ENCODE measurements around the gene UBAP1L.
"Not testable (repeated sequence)": the region's sequence is repeated elsewhere in the genome, so short reads cannot be mapped to it uniquely, and the experiment has no call there.

UBAP1L gene

DNA sequence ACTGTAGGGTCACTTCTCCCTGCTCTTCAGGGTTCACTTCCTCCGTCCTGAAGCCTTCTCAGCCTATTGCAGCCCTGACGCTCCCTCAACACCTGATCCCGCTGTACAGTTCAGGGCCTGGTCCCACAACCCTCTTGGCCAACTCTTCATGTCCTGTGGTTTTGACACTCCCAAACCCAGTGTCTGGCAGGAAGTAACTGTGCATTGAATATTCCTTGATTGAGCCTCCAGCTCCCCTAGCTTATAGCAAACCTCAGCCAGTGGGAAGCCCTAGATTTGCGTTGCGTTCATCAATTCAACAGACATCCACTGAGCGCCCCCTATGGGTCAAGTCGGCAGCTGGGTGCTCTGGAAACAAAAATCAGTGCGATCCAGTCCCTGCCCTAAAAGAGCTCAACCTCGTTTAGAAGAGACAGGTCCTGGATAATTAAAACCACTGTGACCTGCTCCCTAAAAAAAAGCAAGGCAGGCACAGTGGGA lies 13.5 kb downstream of the UBAP1L start:
- Histone ChIP-seq H3K79me1 (replicated peaks; ENCODE audit: low read length, poor library complexity, severe bottlenecking) (no peaks in the 10 kb centered on the region), H3K27ac (ENCODE audit: low read length, poor library complexity, severe bottlenecking) (no peak overlapping the region), H3K9me3 (ENCODE audit: control insufficient read depth, low read length) (no peaks in the 10 kb centered on the region), H3K36me3 (ENCODE audit: control insufficient read depth in 1 of 2, insufficient read depth in 2 of 2, low read depth in 1 of 2, low read length in 2 of 2) (peaks cover 52 to 84% of the 10 kb centered on the region in 2 experiments), H4K8ac (ENCODE audit: low read length) (peak overlapping the region; percentile 80), H3K4me1 (ENCODE audit: control insufficient read depth, insufficient read depth, low read depth, low read length) (peaks cover 15% of the 10 kb centered on the region), H3K4me3 (ENCODE audit: insufficient read depth in 1 of 2, low read depth in 1 of 2, low read length in 2 of 2) (no peak overlapping the region), H2AK5ac (ENCODE audit: low read length, severe bottlenecking) (no peak overlapping the region), H3K14ac (ENCODE audit: low read length in 2 of 2) (no peak overlapping the region), H2BK5ac (ENCODE audit: low read depth, low read length, poor library complexity, severe bottlenecking) (no peak overlapping the region), H3K18ac (ENCODE audit: low read depth in 1 of 2, low read length in 2 of 2) (peak overlapping the region in 1 of 2 experiments; percentile 13), H2BK12ac (ENCODE audit: low read length in 2 of 2) (no peak overlapping the region), H2BK120ac (ENCODE audit: low read depth, low read length) (no peak overlapping the region), H3K4me2 (ENCODE audit: low read length, poor library complexity, severe bottlenecking) (peak overlapping the region; percentile 42), H3K4ac (ENCODE audit: low read depth in 1 of 2, low read length in 2 of 2) (no peak overlapping the region), H2AFZ (ENCODE audit: low read depth, low read length) (no peak overlapping the region), H3K23ac (ENCODE audit: low read length in 2 of 2) (no peak overlapping the region), H2BK15ac (ENCODE audit: low read depth, poor library complexity, severe bottlenecking) (no peak overlapping the region), H3K9ac (ENCODE audit: low read length) (no peak overlapping the region), H4K91ac (ENCODE audit: low read length) (no peak overlapping the region), H3K27me3 (ENCODE audit: control insufficient read depth in 1 of 2, insufficient read depth in 1 of 2, low read length in 2 of 2) (no peaks in the 10 kb centered on the region)
- peak; percentile 70 for DNase-seq
- WGBS = 42% methylated on average over 9 of the region's 9 CpGs

DNA sequence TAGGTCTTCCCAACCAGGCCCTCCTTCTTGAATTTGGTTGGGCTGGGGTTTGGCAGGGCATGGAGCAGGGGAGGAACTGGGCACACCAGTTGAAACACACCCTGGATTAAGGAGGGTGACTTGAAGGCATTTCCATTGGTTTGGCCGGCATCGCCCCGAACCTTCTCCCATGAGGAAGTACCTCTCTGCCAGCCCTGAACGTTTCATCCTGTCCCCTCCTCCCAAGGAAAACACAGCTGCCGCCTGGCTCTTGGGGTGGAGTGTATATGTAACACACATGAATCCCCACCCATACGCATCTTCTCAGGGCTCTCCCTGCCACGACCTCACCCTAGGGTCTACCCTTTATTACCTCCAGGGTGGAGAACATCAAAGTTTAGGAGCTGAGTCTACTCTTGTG lies 14.6 kb downstream of the UBAP1L start:
- DNase-seq = no peak
- H3K27ac ChIP-seq (ENCODE audit: low read length, poor library complexity, severe bottlenecking) = no peak overlapping the region
- no peaks in the 10 kb centered on the region for H3K79me1 ChIP-seq (replicated peaks; ENCODE audit: low read length, poor library complexity, severe bottlenecking)
- H3K18ac ChIP-seq (ENCODE audit: low read depth in 1 of 2, low read length in 2 of 2) = no peak overlapping the region
- H3K4me2 ChIP-seq (ENCODE audit: low read length, poor library complexity, severe bottlenecking) = no peak overlapping the region
- H3K36me3 ChIP-seq (ENCODE audit: control insufficient read depth in 1 of 2, insufficient read depth in 2 of 2, low read depth in 1 of 2, low read length in 2 of 2) = peaks cover 44 to 76% of the 10 kb centered on the region in 2 experiments
- no peak overlapping the region for H2AFZ ChIP-seq (ENCODE audit: low read depth, low read length)
- no peak overlapping the region for H4K8ac ChIP-seq (ENCODE audit: low read length)
- no peak overlapping the region for H2BK120ac ChIP-seq (ENCODE audit: low read depth, low read length)
- no peak overlapping the region for H2BK5ac ChIP-seq (ENCODE audit: low read depth, low read length, poor library complexity, severe bottlenecking)
- H4K91ac ChIP-seq (ENCODE audit: low read length) = no peak overlapping the region
- H2BK15ac ChIP-seq (ENCODE audit: low read depth, poor library complexity, severe bottlenecking) = no peak overlapping the region
- H3K9ac ChIP-seq (ENCODE audit: low read length) = no peak overlapping the region
- H3K4me3 ChIP-seq (ENCODE audit: insufficient read depth in 1 of 2, low read depth in 1 of 2, low read length in 2 of 2) = no peak overlapping the region
- WGBS = 88% methylated on average over 7 of the region's 7 CpGs
- H3K9me3 ChIP-seq (ENCODE audit: control insufficient read depth, low read length) = no peaks in the 10 kb centered on the region
- no peak overlapping the region for H3K23ac ChIP-seq (ENCODE audit: low read length in 2 of 2)
- no peak overlapping the region for H3K14ac ChIP-seq (ENCODE audit: low read length in 2 of 2)
- H2BK12ac ChIP-seq (ENCODE audit: low read length in 2 of 2) = no peak overlapping the region
- H3K27me3 ChIP-seq (ENCODE audit: control insufficient read depth in 1 of 2, insufficient read depth in 1 of 2, low read length in 2 of 2) = no peaks in the 10 kb centered on the region
- peaks cover 22% of the 10 kb centered on the region for H3K4me1 ChIP-seq (ENCODE audit: control insufficient read depth, insufficient read depth, low read depth, low read length)
- H2AK5ac ChIP-seq (ENCODE audit: low read length, severe bottlenecking) = no peak overlapping the region
- no peak overlapping the region for H3K4ac ChIP-seq (ENCODE audit: low read depth in 1 of 2, low read length in 2 of 2)

- H4K8ac ChIP-seq (ENCODE audit: low read length); H3K23ac ChIP-seq (ENCODE audit: low read length in 2 of 2); H3K4ac ChIP-seq (ENCODE audit: low read depth in 1 of 2, low read length in 2 of 2); H3K79me1 ChIP-seq (replicated peaks; ENCODE audit: low read length, poor library complexity, severe bottlenecking); DNase-seq; H2BK12ac ChIP-seq (ENCODE audit: low read length in 2 of 2); H4K91ac ChIP-seq (ENCODE audit: low read length); H3K27me3 ChIP-seq (ENCODE audit: control insufficient read depth in 1 of 2, insufficient read depth in 1 of 2, low read length in 2 of 2); H2AFZ ChIP-seq (ENCODE audit: low read depth, low read length); H2BK15ac ChIP-seq (ENCODE audit: low read depth, poor library complexity, severe bottlenecking); H3K18ac ChIP-seq (ENCODE audit: low read depth in 1 of 2, low read length in 2 of 2); H2BK5ac ChIP-seq (ENCODE audit: low read depth, low read length, poor library complexity, severe bottlenecking); H2BK120ac ChIP-seq (ENCODE audit: low read depth, low read length); H3K14ac ChIP-seq (ENCODE audit: low read length in 2 of 2); H2AK5ac ChIP-seq (ENCODE audit: low read length, severe bottlenecking); H3K27ac ChIP-seq (ENCODE audit: low read length, poor library complexity, severe bottlenecking); H3K9ac ChIP-seq (ENCODE audit: low read length); H3K4me2 ChIP-seq (ENCODE audit: low read length, poor library complexity, severe bottlenecking); H3K4me3 ChIP-seq (ENCODE audit: insufficient read depth in 1 of 2, low read depth in 1 of 2, low read length in 2 of 2); H3K9me3 ChIP-seq (ENCODE audit: control insufficient read depth, low read length): not testable (repeated sequence)
- WGBS = 99% methylated on average over 7 of the region's 10 CpGs
- H3K4me1 ChIP-seq (ENCODE audit: control insufficient read depth, insufficient read depth, low read depth, low read length) = peaks cover 24% of the 10 kb centered on the region
- peaks cover 41 to 70% of the 10 kb centered on the region in 2 experiments for H3K36me3 ChIP-seq (ENCODE audit: control insufficient read depth in 1 of 2, insufficient read depth in 2 of 2, low read depth in 1 of 2, low read length in 2 of 2)
Measured at GRCh38 chr15:65099801-65100200, 15.2 kb downstream of the UBAP1L start.

- H2BK12ac ChIP-seq (ENCODE audit: low read length in 2 of 2) = no peak overlapping the region
- no peak overlapping the region for H3K4me3 ChIP-seq (ENCODE audit: insufficient read depth in 1 of 2, low read depth in 1 of 2, low read length in 2 of 2)
- no peak overlapping the region for H2AFZ ChIP-seq (ENCODE audit: low read depth, low read length)
- no peaks in the 10 kb centered on the region for H3K79me1 ChIP-seq (replicated peaks; ENCODE audit: low read length, poor library complexity, severe bottlenecking)
- H3K4ac ChIP-seq (ENCODE audit: low read depth in 1 of 2, low read length in 2 of 2) = no peak overlapping the region
- no peak overlapping the region for H2BK120ac ChIP-seq (ENCODE audit: low read depth, low read length)
- H3K4me2 ChIP-seq (ENCODE audit: low read length, poor library complexity, severe bottlenecking) = no peak overlapping the region
- no peak for DNase-seq
- H4K91ac ChIP-seq (ENCODE audit: low read length) = no peak overlapping the region
- H2BK15ac ChIP-seq (ENCODE audit: low read depth, poor library complexity, severe bottlenecking) = no peak overlapping the region
- no peaks in the 10 kb centered on the region for H3K27me3 ChIP-seq (ENCODE audit: control insufficient read depth in 1 of 2, insufficient read depth in 1 of 2, low read length in 2 of 2)
- H3K36me3 ChIP-seq (ENCODE audit: control insufficient read depth in 1 of 2, insufficient read depth in 2 of 2, low read depth in 1 of 2, low read length in 2 of 2) = peaks cover 46 to 66% of the 10 kb centered on the region in 2 experiments
- H2BK5ac ChIP-seq (ENCODE audit: low read depth, low read length, poor library complexity, severe bottlenecking) = no peak overlapping the region
- no peak overlapping the region for H3K9ac ChIP-seq (ENCODE audit: low read length)
- no peak overlapping the region for H3K23ac ChIP-seq (ENCODE audit: low read length in 2 of 2)
- H3K4me1 ChIP-seq (ENCODE audit: control insufficient read depth, insufficient read depth, low read depth, low read length) = peaks cover 26% of the 10 kb centered on the region
- no peaks in the 10 kb centered on the region for H3K9me3 ChIP-seq (ENCODE audit: control insufficient read depth, low read length)
- H3K27ac ChIP-seq (ENCODE audit: low read length, poor library complexity, severe bottlenecking) = no peak overlapping the region
- H4K8ac ChIP-seq (ENCODE audit: low read length) = no peak overlapping the region
- H3K18ac ChIP-seq (ENCODE audit: low read depth in 1 of 2, low read length in 2 of 2) = no peak overlapping the region
- no peak overlapping the region for H3K14ac ChIP-seq (ENCODE audit: low read length in 2 of 2)
- WGBS = 91% methylated on average over 5 of the region's 5 CpGs
- H2AK5ac ChIP-seq (ENCODE audit: low read length, severe bottlenecking) = no peak overlapping the region
Measured at GRCh38 chr15:65099336-65099735, 15.7 kb downstream of the UBAP1L start.
